Stimulated activated CD4-positive, alpha-beta T cell treated with anti-CD3 and anti-CD28 coated beads, Interleukin-12 subunit alpha, Interleukin-12 subunit beta, amount 100 ng/mL, for 48 hours (primary cell): ENCODE data around the gene DGKI.
"Not testable (repeated sequence)": the region's sequence is repeated elsewhere in the genome, so short reads cannot be mapped to it uniquely, and the experiment has no call there.

Experiments used
- DNase-seq, 3 donors: peaks; one replicate each; pipeline ENCODE4 v3.0.0-alpha.2; 2020; ENCODE audit warnings: low read depth in 2 of 3, low spot score in 1 of 3

The DGKI gene

DNA sequence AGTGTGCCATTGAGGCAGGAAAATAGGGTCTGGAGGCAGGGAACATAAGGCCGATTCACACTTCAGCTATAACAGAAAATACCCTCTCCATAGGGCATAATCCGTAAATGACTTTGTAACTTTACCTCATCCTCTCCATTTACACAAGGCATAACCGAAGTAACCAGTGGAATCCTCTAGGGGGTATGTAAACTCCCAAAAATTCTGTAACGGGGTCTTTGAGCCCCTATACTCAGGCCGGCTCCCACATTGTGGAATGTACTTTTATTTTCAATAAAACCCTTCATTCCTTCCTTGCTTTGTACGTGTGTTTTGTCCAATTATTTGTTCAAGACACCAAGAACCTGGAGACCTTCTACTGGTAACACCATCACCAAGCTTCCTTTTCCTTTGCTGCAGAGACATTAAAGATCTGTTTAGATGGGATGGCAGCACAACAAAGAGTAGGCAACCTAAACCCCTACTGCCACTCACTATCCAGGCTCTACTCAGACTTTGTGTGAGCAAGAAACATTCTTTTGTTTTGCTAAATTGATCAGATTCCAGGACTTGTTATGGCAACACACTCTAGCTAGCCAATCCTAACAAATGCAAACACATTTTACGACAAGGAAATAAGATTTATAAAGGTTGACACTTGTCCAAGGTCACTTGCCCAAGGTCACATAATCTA, 99.3 kb downstream of the DGKI start:
- DNase-seq = no peak

DNA sequence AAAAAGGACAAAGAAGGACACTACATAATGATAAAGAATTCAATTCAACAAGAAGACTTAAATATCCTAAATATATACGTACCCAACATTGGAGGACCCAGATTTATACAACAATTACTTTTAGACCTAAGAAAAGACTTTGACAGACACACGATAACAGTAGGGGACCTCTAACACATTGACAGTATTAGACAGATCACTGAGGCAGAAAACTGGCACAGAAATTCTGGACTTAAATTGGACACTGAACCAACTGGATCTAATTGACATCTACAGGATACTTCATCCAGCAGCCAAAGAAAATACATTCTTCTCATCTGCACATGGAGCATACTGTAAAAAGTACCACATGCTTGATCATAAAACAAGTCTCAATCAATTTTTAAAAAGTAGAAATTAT, 103.8 kb downstream of the DGKI start:
- DNase-seq = no peak

- DNase-seq = no peak
These were observed 104.7 kb downstream of the DGKI start for GRCh38 chr7:137742051-137742450.

- DNase-seq = no peak
These were observed 105.3 kb downstream of the DGKI start for GRCh38 chr7:137741443-137741842.

GRCh38 chr7:137734221-137734620, 112.6 kb downstream of the DGKI start:
- no peak for DNase-seq

DNA sequence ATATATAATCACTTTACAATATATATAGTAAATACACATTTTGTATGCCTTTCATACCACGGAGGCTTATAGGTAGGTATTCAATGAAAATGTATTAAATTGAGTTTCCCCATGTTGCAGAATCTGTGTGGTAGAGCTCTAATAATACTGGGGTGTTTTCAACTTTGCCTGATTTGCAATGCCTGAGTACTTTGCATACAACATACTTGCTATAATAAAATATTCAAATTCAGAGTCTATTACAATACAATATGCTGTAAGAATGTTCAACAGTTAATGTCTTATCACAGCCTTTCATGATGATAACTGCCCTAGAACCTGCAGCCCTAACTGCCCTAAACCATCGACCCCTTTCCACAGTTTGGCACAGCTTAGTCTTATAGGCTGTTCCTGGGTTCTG, 114.6 kb downstream of the DGKI start:
- no peak for DNase-seq

DNA sequence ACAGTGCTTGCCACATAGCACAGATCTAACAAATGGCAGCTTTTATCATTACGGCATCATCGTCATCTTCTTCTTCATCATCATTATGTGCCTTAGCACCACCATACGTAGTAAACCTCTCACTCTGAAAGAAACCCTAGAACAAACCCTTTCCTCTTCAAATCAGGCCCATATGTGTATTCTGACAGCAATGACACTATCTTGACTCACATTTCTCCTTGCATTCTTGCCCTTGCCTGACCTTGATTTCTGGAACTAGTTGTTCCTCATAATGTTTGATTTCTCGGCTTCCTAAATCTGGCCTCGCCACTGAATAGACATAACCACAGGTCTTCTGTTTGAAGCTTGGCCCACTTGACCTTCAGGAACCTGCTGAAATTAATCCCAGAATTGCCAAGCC, 115.3 kb downstream of the DGKI start:
- no peak for DNase-seq

DNA sequence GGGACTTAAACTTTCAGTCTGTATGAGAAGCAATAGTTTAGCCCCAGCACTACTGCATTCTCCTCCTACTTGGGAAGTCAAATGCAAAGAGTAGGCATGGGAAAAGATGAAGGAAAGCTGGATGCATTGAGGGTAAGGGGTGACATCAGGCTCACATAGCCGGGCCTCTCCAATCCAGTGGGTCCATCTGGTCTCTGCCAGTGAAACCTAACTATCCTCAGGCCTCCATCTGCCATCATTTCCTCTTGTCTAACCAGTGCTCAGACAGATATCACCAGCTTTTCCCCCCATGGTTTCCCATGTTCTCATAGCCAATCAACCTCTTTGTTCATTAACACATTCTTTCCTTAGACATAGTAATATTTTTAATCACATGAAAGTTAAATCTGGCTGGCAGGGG, 118.3 kb downstream of the DGKI start:
- no peak for DNase-seq

GRCh38 chr7:137727413-137727812, 119.4 kb downstream of the DGKI start:
- DNase-seq = no peak

DNA sequence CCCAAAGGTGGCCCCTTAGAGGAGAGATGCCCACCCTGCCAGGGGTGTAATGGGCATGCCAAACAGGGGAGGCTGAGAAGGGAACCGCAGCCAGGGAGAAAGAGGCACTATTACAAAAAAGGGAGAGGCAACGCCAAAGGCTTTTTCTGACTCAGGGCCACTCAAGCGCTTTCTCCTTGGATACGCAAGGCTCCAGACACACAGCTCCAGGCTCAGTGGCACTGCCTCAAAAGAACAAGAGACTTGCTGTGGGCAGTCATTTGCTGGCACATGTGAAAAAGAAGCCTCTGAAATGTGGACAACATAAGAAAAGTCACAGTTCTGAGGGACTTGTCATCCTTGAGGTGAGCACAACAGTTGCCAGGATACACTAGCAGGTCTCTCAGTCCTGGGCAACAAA, 128.4 kb downstream of the DGKI start:
- DNase-seq = no peak

- DNase-seq = no peak
These were observed 128.9 kb downstream of the DGKI start for GRCh38 chr7:137717811-137718271.

- DNase-seq = no peak
These were observed 129.7 kb downstream of the DGKI start for GRCh38 chr7:137717045-137717444.

DNA sequence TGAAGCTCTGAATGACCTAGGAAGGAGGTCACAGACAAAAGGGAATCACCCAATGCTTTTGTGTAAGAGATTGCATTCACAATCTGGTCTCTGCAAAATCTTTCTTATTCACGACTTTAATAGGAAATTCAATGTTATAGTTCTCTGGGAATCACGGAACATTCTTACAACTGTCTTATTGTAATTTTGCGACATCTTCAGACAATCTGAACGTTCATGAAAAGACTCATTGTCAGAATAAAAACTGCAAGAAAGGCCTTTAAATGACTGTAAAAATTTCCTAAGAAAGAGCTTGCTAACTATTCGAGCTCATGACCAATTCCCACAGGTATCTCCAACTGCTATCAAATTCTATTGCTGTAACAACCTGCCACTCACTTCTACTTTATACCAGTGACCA, 130.7 kb downstream of the DGKI start:
- no peak for DNase-seq

- no peak for DNase-seq
These were observed 131.2 kb downstream of the DGKI start for GRCh38 chr7:137715533-137715932.

DNA sequence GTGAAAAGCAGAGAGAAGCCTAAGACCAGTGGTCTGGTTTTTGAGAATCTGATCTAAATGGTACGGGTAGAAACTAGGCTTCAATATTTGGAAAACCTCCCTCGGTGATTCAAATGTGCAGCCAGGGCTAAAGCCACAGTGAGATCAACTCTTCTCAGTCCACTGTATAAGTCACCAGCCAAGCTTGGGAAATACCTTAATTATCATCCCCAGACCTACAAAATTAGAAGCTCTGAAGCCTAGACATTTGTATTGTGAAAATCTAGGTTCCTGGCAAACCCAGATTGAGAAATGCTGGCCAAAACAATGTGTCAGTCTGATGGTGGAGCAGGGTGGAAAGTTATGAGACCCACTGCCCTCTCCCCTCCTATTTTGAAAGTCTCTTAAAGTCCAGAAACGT, 131.7 kb downstream of the DGKI start:
- DNase-seq = no peak

DNA sequence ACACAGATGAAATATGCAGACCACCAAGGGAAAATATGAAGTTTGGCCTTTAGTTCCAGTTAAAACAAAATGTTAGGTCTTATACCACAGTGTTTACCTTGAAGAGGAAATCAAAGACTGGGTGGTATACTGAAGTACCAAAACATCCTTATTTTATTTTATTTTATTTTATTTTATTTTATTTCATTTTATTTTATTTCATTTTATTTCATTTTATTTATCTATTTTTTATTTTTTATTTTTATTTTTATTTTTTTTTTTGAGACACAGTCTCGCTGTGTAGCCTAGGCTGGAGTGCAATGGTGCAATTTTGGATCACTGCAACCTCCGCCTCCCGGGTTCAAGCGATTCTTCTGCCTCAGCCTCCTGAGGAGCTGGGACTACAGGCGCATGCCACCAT, 140.4 kb downstream of the DGKI start:
- not testable (repeated sequence) for DNase-seq

DNA sequence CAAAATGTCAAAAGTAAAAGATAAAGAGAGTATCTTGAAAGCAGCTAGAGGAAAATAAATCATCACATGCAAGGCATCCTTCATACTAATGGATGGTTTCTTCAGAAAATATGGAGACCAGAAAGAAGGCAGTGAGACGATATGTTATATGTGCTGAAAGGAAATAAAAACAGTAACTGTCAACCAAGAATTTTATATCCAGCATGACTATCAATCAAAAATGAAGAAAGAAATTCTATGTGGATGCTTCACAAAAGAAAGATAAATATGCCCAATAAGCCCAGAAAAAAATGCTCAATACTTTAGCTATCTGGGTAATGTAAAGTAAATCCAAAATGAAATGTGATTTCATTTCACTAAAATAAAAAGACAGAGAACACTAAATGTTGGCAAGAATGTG, 142.1 kb downstream of the DGKI start:
- DNase-seq = no peak

- DNase-seq = no peak
These were observed 143.3 kb downstream of the DGKI start for GRCh38 chr7:137703291-137704010.

GRCh38 chr7:137696988-137697387, 149.8 kb downstream of the DGKI start:
- DNase-seq = no peak

DNA sequence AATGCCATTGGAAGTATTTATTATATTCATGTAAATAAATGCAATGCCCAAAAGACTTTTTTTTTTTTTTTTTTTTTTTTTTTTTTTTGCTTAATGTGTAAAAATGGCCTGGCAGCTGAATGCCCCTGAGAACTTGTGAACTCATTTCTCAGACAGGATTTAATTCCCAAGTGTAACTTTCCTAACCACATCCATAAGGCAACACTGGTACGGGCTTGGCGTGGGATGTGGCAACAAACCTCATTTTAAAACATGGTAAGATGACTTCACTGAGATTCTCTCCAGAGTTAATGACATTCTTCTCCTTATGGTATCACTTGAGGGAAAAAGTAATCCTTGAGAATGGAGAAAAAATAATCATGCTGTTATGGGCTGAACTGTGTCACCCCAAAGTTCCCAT, 150.4 kb downstream of the DGKI start:
- DNase-seq = no peak

GRCh38 chr7:137695942-137696341, 150.8 kb downstream of the DGKI start:
- no peak for DNase-seq

DNA sequence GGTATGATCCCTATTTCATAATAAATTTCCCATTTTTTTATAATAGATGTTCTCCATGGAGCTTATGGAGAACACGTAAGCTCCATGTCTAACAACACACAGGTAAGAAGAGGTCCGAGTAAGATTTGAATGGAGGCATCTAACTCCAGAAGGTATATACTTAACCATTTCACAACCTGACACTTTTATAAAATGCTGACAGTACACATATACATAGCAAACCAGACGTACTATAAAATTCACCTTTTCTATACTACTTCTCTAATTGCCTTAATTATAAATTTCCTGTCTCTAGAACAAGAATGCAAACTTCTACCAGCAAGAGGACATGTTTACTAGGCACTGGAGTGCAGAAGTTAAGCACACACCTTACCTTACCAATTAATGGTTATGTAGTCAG, 151.3 kb downstream of the DGKI start:
- DNase-seq = no peak

- DNase-seq = no peak
These were observed 152.4 kb downstream of the DGKI start for GRCh38 chr7:137694405-137694804.
